IPS DF 19.7 (cell line): ENCODE data around the gene CDC16.
A peak's percentile ranks its signal among the peaks of the same experiment; 100 is the strongest.
"Not testable (repeated sequence)": the region's sequence is repeated elsewhere in the genome, so short reads cannot be mapped to it uniquely, and the experiment has no call there.

Source experiments
- DNase-seq: peaks from one replicate; pipeline ENCODE4 v3.0.0-alpha.2; 2013; ENCODE audit warnings: low read depth, low spot score

Gene CDC16

DNA sequence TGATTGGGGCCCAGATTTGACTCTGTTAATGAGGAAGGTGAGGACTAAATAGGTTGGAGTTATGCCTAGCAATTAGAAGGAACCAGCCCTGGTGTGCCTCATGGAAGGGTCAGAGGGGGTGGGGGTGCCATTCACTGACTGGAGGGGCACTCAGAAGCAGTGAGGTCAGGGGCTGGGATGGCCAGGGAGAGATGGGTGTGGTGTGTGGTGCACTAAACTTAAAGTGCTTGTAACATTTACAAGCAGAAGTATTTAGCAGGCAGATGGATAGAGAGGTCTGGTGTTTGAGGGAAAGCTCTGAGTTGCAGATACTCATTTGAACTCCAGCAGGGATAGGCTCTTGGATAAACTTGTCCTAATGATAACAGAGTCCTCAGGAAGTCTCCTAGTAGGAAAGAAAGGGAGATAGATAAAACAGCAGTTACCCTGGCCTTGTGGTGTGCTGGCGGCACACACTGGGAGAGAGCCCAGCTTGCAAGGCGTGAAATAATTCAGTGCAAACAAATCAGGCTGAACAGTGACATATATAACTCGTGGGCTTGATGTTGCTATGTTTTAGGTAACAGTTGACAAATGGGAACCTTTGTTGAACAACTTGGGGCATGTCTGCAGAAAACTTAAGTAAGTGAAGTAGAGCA lies 26.8 kb downstream of the CDC16 start:
- no peak for DNase-seq

- no peak for DNase-seq
Measured at GRCh38 chr13:114263578-114263977, 28.9 kb downstream of the CDC16 start.

GRCh38 chr13:114264313-114264712 lies 29.6 kb downstream of the CDC16 start:
- not testable (repeated sequence) for DNase-seq

- no peak for DNase-seq
Measured at GRCh38 chr13:114264886-114265611, 30.4 kb downstream of the CDC16 start.

GRCh38 chr13:114266241-114266640 lies 31.5 kb downstream of the CDC16 start:
- no peak for DNase-seq

GRCh38 chr13:114268344-114269280 lies 33.9 kb downstream of the CDC16 start:
- no peak for DNase-seq

- no peak for DNase-seq
Measured at GRCh38 chr13:114269281-114269770, 34.6 kb downstream of the CDC16 start.

GRCh38 chr13:114272977-114273376 lies 38.3 kb downstream of the CDC16 start:
- no peak for DNase-seq

DNA sequence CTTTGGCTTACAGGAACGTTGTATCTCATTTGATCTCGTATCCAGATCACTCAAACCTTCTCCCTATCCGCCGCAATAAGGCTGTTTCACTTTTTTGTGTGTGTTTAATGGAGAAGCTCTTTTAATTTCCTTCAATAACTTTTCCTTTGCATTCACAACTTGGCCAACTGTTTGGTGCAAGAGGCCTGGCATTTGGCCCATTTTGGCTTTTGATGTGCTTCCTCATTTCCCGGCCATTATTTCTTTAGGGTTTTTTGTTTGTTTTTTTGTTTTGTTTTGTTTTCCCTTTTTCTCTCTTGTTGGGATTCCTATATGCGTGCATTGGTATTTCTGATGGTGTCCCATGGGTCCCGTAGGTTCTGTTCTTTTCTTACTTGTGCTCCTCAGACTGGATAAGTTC lies 40.6 kb downstream of the CDC16 start:
- no peak for DNase-seq

GRCh38 chr13:114279146-114279545 lies 44.4 kb downstream of the CDC16 start:
- no peak for DNase-seq

DNA sequence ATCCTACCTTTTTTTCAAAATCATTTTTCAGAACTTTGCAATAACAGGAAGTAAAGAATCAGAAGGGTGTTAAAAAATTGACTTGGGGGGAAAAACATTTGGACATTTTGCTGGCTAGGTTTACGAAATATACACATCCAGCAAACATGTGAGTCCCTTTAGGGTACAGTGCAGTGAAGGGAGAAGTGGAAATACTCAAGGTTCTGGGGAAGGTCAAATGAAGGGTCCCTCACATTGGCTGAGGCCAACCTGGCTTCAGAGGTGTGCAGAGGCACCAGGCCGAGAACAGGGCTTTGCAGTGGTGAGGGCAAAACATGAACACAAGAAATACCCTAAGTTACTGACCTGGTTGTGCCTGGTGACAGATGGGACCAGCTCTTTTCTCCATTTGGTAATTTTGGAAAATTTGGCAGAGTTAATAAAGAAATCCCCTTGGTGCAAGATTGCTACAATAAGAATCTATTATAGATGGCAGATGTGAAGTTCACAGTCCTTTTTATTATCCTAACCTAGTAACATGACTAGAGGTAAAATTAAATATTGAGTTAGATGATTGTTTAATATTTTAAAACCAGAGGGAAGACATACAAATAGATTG lies 45.2 kb downstream of the CDC16 start:
- no peak for DNase-seq

DNA sequence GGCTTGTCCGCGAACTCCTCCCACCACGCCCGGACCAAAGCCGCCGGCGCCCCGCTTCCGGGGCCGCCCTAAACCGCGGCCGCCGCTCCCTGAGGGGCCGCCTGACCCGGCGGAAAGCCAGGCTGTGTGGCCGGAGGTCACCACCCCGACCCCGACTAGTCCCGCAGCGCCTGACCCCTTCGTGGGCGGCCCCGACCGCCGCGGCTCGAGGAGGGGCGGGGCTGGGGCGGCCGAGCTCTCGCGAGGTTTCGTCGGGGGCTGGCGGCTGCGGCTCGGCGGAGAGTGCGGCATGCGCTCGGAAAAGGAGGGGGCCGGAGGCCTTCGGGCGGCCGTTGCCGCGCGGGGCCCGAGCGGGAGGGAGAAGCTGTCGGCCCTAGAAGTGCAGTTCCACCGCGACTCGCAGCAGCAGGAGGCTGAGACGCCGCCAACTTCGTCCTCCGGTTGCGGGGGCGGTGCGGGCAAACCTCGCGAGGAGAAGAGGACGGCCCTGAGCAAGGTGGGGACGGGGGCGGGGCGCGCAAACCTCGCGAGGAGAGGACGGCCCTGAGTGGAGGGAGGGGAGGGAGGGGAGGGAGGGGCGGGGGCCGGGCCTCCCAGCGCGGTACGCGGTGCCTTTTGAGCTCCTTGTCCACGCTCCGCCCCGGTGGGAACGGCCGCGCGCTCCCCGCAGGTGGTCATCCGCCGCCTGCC lies 46.8 kb downstream of the CDC16 start, which contains the start of gene UPF3A:
Gene UPF3A, plus strand, starts transcription at position 251 of the 690 bp plus-strand sequence. Its CDS starts 39 bp downstream, at position 290.
- DNase-seq: peak; percentile 40

- no peak for DNase-seq
Measured at GRCh38 chr13:114282041-114282670, 47.5 kb downstream of the CDC16 start.

- no peak for DNase-seq
Measured at GRCh38 chr13:114283576-114283975, 48.9 kb downstream of the CDC16 start.

DNA sequence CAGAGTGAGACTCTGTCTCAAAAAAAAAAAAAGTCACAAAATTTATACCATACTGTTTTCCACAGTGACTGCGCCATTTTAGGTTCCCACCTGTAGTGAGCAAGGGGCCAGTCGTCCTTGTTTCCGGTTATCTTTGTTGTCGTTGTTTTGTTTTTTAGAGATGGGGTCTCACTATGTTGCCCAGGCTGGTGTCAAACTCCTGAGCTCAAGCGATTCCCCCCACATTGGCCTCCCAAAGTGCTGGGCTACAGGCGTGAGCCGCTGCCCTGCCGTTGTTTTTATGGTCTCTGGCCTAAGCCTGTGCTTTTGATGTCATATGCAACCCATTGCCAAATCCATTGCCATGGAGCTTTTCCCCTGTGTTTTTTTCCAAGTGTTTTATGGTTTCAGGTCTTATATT lies 50.0 kb downstream of the CDC16 start:
- no peak for DNase-seq

DNA sequence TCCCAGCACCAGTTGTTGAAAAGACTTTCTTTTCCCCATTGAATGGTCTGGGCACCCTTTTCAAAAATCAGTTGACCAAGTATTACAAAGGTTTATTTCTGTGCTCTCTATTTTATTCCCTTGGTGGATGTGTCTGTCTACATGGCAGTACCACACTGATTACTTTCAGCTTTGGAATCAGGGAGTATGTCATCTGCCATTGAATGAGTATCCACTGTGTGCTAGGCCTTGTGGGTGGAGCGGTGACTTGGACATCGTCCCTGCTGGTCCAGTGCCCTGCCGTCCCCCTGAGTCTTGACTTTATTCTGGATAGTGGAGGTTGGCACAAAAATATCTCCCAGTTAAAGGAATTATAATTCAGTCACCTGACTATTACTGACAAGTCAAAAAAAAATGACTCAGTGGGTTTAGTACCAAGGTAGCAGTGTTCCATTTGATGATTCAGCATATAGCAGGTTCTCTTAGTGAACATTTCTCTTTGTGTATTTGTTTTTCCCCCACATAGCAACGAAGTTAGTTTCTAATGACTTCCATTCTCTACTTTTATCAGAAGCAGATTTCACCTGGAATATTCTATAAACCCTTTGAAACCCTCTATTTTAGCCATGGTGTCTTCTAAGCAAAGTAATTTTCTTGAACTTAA lies 50.6 kb downstream of the CDC16 start:
- DNase-seq: no peak

DNA sequence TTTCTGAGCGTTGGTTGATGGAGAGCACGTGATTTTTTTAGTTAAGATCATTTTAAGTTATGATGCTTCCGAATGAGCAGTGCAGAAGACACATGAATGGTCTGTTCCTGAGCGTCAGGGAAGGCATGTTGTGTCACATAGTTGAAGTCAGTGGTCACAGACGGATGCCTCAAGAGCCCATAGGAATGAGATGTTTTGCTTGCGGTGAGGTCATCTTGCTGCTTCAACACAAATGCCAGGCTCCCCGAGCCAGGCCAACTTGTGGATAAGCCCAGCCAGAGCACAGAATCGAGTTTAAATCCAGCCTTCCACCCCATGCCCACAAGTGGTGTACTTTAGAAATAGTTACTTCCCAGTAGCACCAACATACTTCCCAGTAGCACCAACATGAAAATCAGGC lies 52.1 kb downstream of the CDC16 start:
- DNase-seq: no peak

DNA sequence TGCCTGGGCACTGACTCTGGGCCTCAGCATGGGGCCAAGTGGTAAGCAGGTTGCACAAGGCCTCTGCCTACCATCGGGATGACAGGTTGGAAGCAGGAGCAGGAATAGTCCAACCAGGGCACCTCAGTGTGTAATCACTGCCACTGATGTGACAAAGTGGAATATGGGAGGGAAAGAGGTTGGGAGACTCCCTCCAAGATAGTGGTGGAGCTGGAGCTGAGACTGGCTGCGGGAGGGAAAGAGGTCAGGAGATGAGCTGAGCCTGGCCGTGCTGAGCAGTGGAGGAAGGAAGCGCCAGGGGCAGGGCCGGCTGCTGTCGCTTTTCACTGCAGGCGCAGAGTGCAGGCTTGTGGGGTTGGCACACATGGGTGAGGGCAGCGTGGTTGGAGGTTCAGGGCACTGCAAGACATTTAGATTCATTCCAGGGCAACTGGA lies 53.5 kb downstream of the CDC16 start:
- DNase-seq: no peak

DNA sequence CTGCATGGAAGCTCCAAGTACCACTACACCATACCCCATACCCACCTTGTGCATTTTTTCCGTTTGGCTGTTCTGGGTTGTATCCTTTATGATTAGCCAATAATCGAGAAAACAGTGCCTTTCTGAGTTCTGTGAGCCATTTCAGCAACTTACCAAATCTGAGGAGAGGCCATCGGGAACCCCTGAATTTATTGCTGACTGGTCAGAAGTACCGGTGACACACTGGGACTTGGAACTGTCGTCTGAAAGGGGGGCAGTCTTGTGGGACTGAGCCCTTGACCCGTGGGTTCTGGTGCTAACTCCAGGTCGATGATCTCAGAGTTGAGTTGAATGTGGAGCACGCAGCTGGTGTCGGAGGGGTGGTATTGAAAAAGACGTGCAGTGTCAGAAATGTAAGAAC lies 61.8 kb downstream of the CDC16 start:
- DNase-seq: no peak

DNA sequence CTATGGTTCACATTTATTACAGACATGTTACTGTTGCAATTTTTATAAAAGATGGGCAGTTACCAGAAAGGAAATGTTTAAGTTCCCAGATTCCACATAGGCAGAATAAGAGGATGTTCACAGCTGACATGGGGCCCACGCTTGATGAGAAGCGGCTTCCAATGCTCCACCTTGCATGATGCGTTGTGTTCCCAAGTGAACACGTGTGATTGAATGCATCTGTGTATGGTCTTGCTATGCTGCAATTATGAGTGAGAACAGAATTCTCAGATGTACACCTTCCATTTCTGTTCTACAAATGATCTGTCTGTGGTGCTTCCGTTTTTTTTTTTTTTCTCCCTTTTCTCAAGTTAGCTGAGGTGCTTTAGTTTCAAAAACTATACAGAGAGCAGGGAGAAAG lies 62.2 kb downstream of the CDC16 start:
- DNase-seq: no peak
